ENCODE measurements around the gene SYNJ2. TPM values are rescaled to one million over a fixed set of nuclear protein-coding genes. Genes with fewer than 3 reads are reported as not detected.
"Not testable (repeated sequence)": the region's sequence is repeated elsewhere in the genome, so short reads cannot be mapped to it uniquely, and the experiment has no call there.

The SYNJ2 gene
- total and polyA plus RNA-seq, 11 donors, result 7.5 to 27.0 (median 18.2) TPM

DNA sequence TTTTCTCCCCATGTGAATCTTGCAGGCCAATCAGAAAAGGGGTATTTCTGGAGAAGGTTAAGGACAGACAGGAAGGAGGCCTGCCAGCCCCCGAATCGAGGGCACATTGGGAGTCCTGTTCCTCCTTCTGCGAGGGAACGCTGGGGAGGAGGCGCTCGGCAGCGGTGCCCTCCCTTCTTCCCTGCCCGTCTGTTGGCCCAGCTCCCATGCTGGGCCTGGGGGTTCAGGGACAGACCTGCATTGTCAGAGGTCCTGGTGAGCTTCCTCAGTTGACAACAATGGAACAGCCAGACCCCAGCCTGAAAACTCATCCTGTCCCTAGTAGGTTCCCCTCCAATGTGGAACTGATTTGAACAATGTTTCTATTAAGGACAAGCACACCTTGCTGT is 15.1 kb upstream of the SYNJ2 start:
- DNase-seq, result no peak
- TF ChIP-seq CTCF (IDR thresholded peaks at IDR 0.05) (no peak), POLR2A (IDR thresholded peaks at IDR 0.05) (no peak)
- H3K27me3 ChIP-seq, result no peaks in the 10 kb centered on the region
- intact Hi-C loops (cut with DNase I), result no loop called here
- no peak for ATAC-seq
- WGBS, 4 donors, result 80 to 94% (median 86%) methylated on average over 6 to 8 of the region's 8 CpGs
- peaks cover 0 to 16% (median 0%) of the 10 kb centered on the region in 12 donors for H3K4me1 ChIP-seq
- H3K9me3 ChIP-seq, result peaks cover 0 to 2% (median 0%) of the 10 kb centered on the region in 12 donors
- no peak overlapping the region for H3K27ac ChIP-seq
- H3K36me3 ChIP-seq, result no peaks in the 10 kb centered on the region
- no peak overlapping the region for H3K4me3 ChIP-seq

- WGBS, 4 donors, result 72 to 86% (median 81%) methylated on average over 6 of the region's 6 CpGs
- H3K4me1 ChIP-seq, result peaks cover 0 to 16% (median 0%) of the 10 kb centered on the region in 12 donors
- H3K9me3 ChIP-seq, result peaks cover 0 to 2% (median 0%) of the 10 kb centered on the region in 12 donors
- H3K27me3 ChIP-seq, result no peaks in the 10 kb centered on the region
- H3K27ac ChIP-seq, result no peak overlapping the region
- H3K4me3 ChIP-seq, result no peak overlapping the region
- no peak for DNase-seq
- intact Hi-C loops (cut with DNase I), result no loop called here
- H3K36me3 ChIP-seq, result no peaks in the 10 kb centered on the region
- ATAC-seq, result no peak
- no peak for TF ChIP-seq POLR2A (IDR thresholded peaks at IDR 0.05)
- no peak for TF ChIP-seq CTCF (IDR thresholded peaks at IDR 0.05)
These were observed 14.6 kb upstream of the SYNJ2 start for GRCh38 chr6:157967020-157967419.

GRCh38 chr6:157967486-157967885 is 14.2 kb upstream of the SYNJ2 start:
- H3K9me3 ChIP-seq, result peaks cover 0 to 2% (median 0%) of the 10 kb centered on the region in 12 donors
- WGBS, 4 donors, result 83 to 85% (median 84%) methylated on average over 8 of the region's 8 CpGs
- no peaks in the 10 kb centered on the region for H3K36me3 ChIP-seq
- DNase-seq (no peak), ATAC-seq (no peak)
- no peaks in the 10 kb centered on the region for H3K27me3 ChIP-seq
- no peak overlapping the region for H3K27ac ChIP-seq
- peaks cover 0 to 13% (median 0%) of the 10 kb centered on the region in 12 donors for H3K4me1 ChIP-seq
- TF ChIP-seq CTCF (IDR thresholded peaks at IDR 0.05), result no peak
- no peak overlapping the region for H3K4me3 ChIP-seq
- intact Hi-C loops (cut with DNase I), result no loop called here

GRCh38 chr6:157972177-157972576 is 9.5 kb upstream of the SYNJ2 start:
- WGBS, 4 donors, result 92 to 96% (median 93%) methylated on average over 3 of the region's 3 CpGs
- ATAC-seq, H3K27ac ChIP-seq, H3K4me1 ChIP-seq, H3K4me3 ChIP-seq, DNase-seq, H3K9me3 ChIP-seq, H3K27me3 ChIP-seq, H3K36me3 ChIP-seq: not testable (repeated sequence)
- intact Hi-C loops (cut with DNase I), result loop anchor here in 1 of 10 donors (10.0 kb wide), 1 partner anchor 137 kb away; no protein-coding TSS in a partner anchor

GRCh38 chr6:157974341-157974894 is 7.2 kb upstream of the SYNJ2 start:
- no peak for ATAC-seq
- TF ChIP-seq POLR2A (IDR thresholded peaks at IDR 0.05) (no peak), CTCF (IDR thresholded peaks at IDR 0.05) (no peak)
- Histone ChIP-seq H3K4me3 (no peak overlapping the region), H3K27me3 (no peaks in the 10 kb centered on the region), H3K36me3 (no peaks in the 10 kb centered on the region), H3K9me3 (no peaks in the 10 kb centered on the region), H3K4me1 (no peaks in the 10 kb centered on the region), H3K27ac (no peak overlapping the region)
- 84 to 93% (median 88%) methylated on average over 9 of the region's 9 CpGs for WGBS, 4 donors
- intact Hi-C loops (cut with DNase I), result loop anchor here in 1 of 10 donors (10.0 kb wide), 1 partner anchor 140 kb away; no protein-coding TSS in a partner anchor
- no peak for DNase-seq

All from heart left ventricle (tissue), 16 donors.